Mucosa of stomach (tissue), 1 donor: ENCODE measurements around the gene TSPAN13.

Experiments used
- H3K27me3 ChIP-seq: one replicate; pipeline ENCODE4 v1.7.0; 2013; ENCODE audit warnings: mild to moderate bottlenecking, low read length; ENCODE audit not compliant: control insufficient read depth, insufficient read depth
- H3K36me3 ChIP-seq: one replicate; pipeline ENCODE4 v1.7.0; 2013; ENCODE audit warnings: low read length; ENCODE audit not compliant: control insufficient read depth, insufficient read depth
- H3K4me1 ChIP-seq: one replicate; pipeline ENCODE4 v1.7.0; 2013; ENCODE audit warnings: mild to moderate bottlenecking, low read length; ENCODE audit not compliant: control insufficient read depth, insufficient read depth
- H3K4me3 ChIP-seq: one replicate; pipeline ENCODE4 v1.7.0; 2013; ENCODE audit warnings: low read length
- H3K9ac ChIP-seq: one replicate; pipeline ENCODE4 v1.7.0; 2013; ENCODE audit warnings: mild to moderate bottlenecking, low read length, moderate library complexity
- H3K9me3 ChIP-seq: one replicate; pipeline ENCODE4 v1.7.0; 2013; ENCODE audit warnings: mild to moderate bottlenecking, low read length, moderate library complexity; ENCODE audit not compliant: control insufficient read depth
- donor health status: Pancreatic carcinoma.

TSPAN13 gene

DNA sequence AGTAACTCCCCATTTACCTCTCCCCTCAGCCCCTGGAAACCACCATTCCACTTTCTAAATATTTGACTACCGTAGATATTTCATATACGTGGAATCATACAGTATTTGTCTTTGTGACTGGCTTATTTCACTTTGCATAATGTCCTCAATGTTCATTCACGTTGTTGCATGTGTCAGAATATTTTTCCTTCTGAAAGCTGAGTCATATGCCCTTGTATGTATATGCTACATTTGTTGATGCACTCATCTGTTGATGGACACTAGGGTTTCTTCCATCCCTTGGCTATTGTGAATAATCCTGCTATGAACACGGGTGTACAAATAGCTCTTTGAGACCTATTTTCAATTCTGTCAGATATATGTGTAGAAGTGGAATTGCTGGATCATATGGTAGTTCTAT is 25.8 kb upstream of the TSPAN13 start:
- no peak overlapping the region for H3K9ac ChIP-seq
- no peaks in the 10 kb centered on the region for H3K9me3 ChIP-seq
- H3K4me3 ChIP-seq, result no peak overlapping the region
- H3K4me1 ChIP-seq, result no peaks in the 10 kb centered on the region
- H3K36me3 ChIP-seq, result no peaks in the 10 kb centered on the region
- H3K27me3 ChIP-seq, result no peaks in the 10 kb centered on the region

DNA sequence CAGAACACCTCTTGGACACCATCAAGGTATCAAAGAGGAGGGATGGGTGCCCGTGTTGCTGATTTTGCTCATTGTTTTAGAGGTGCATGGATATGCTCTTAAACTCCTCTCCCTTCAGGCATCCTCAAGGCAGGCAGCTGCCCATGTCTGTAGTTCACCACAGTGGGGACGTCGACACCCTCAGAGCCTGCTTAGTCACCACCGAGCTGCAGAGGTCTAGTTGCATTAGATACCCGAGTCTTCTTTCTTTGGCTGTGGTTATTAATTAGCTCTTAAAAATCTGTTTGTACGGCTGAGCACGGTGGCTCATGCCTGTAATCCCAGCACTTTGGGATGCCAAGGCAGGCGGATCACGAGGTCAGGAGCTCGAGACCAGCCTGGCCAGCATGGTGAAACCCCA is 24.7 kb upstream of the TSPAN13 start:
- no peaks in the 10 kb centered on the region for H3K9me3 ChIP-seq
- H3K4me1 ChIP-seq, result no peaks in the 10 kb centered on the region
- H3K36me3 ChIP-seq, result no peaks in the 10 kb centered on the region
- no peak overlapping the region for H3K9ac ChIP-seq
- H3K4me3 ChIP-seq, result no peak overlapping the region
- H3K27me3 ChIP-seq, result no peaks in the 10 kb centered on the region

DNA sequence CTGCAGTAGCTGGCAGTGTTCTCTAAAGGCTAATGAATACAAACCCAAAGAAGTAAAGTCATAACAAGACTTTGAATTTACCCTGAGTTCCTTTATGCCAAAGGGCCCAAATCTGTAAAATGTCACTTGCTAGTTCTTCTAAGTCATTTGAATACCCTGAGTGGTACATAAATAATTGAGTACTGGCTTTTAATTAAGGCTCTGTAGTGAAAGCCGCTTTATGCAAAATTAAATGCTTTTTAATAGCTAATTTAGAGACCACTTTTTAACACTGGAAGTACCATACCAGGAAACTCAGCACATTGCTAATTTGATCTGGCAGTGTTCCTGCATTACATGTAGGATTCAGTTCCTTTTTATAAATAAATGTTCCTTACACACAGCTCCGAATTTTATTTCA is 24.0 kb upstream of the TSPAN13 start:
- H3K9me3 ChIP-seq, result no peaks in the 10 kb centered on the region
- no peak overlapping the region for H3K4me3 ChIP-seq
- no peaks in the 10 kb centered on the region for H3K36me3 ChIP-seq
- H3K9ac ChIP-seq, result no peak overlapping the region
- no peaks in the 10 kb centered on the region for H3K4me1 ChIP-seq
- no peaks in the 10 kb centered on the region for H3K27me3 ChIP-seq

DNA sequence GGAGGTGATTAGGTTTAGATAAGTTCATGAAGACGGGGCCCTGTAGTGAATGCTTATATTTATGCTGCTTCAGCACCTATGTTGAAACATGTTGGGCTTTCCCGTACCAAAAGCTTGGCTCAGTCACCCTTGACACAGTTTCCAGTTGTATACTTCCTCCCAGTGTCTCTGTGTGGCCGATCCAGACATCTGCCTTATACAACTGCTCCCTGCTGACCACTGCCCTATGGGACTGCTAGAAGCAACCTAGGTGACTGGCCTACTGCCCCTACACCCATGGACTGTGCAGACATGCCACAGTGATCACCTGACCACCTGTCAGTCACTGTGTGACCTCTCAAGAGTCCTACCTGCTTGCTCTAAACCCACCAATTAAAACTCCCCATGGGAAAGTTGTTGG is 22.6 kb upstream of the TSPAN13 start:
- Histone ChIP-seq H3K4me1 (no peaks in the 10 kb centered on the region), H3K4me3 (no peak overlapping the region), H3K9ac (no peak overlapping the region), H3K9me3 (no peaks in the 10 kb centered on the region), H3K27me3 (no peaks in the 10 kb centered on the region), H3K36me3 (no peaks in the 10 kb centered on the region)

DNA sequence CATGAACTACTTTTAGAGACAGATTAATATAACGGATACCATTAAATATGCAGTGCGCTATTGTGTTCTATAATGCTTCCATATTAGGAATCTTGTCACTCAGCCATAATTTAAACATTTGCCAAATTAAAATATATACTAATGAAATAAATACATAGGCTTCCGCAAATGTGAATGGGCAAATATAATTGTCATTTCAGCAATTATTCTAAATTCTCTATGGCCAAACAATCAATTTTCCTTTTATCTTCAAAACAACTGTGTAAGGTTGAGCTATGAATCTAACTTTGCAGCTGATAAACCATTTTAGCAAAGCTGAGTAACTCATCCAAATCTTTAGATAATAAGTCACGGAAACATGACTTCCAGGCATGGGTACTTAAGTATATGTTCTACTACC is 20.7 kb upstream of the TSPAN13 start:
- Histone ChIP-seq H3K4me3 (no peak overlapping the region), H3K9ac (no peak overlapping the region), H3K9me3 (no peaks in the 10 kb centered on the region), H3K36me3 (no peaks in the 10 kb centered on the region), H3K4me1 (no peaks in the 10 kb centered on the region), H3K27me3 (no peaks in the 10 kb centered on the region)

DNA sequence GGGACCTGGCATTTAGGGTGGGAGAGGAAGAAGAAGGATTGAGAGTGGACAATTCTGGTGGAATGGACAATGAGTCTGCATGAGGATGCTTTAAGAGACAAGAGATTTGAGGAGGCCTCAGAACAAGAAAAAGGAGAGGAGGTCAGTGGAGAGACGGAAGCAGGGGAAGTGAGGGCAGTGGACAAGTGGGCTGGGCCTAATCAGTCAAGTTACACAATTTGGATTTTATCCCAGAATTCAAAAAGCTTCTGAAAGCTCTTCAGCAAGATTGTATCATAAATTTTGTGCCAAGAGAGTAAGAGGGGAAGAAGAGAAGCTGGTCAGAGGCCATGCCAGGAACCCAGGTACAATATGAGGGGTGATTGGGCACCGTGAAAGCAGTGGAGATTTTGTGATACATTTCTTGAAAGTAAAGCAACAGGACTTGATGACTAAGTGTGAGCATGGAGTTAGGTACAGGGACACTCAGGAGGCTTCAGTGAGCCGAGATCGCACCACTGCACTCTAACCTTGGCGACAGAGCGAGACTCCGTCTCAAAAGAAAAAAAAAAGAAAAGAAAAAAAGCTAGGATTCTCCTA is 19.3 kb upstream of the TSPAN13 start:
- no peak overlapping the region for H3K4me3 ChIP-seq

DNA sequence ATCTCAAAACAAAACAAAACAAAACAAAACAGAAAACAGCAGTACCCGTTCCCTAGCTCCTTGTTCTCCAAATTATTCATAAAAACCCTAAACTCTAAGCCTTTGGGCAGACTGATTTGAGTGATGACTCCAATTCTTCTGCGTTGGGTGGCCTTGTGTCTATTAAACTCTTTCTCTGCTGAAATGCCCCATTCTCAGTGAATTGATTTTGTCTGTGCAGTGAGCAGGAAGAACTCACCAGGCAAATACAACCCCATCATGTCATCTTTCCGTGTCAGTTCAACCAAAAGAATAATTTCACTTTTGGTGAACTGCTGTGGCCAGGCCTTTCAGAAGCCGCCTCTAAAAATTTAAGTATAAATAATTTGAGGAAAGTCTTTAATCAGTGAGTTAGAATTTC is 18.5 kb upstream of the TSPAN13 start:
- Histone ChIP-seq H3K36me3 (no peaks in the 10 kb centered on the region), H3K4me1 (no peaks in the 10 kb centered on the region), H3K9me3 (no peaks in the 10 kb centered on the region), H3K27me3 (no peaks in the 10 kb centered on the region), H3K4me3 (no peak overlapping the region), H3K9ac (no peak overlapping the region)

More for the DNA sequence above, 19.3 kb upstream of the TSPAN13 start:
- Histone ChIP-seq H3K9ac (no peak overlapping the region), H3K36me3 (no peaks in the 10 kb centered on the region), H3K27me3 (no peaks in the 10 kb centered on the region), H3K4me1 (no peaks in the 10 kb centered on the region), H3K9me3 (no peaks in the 10 kb centered on the region)

DNA sequence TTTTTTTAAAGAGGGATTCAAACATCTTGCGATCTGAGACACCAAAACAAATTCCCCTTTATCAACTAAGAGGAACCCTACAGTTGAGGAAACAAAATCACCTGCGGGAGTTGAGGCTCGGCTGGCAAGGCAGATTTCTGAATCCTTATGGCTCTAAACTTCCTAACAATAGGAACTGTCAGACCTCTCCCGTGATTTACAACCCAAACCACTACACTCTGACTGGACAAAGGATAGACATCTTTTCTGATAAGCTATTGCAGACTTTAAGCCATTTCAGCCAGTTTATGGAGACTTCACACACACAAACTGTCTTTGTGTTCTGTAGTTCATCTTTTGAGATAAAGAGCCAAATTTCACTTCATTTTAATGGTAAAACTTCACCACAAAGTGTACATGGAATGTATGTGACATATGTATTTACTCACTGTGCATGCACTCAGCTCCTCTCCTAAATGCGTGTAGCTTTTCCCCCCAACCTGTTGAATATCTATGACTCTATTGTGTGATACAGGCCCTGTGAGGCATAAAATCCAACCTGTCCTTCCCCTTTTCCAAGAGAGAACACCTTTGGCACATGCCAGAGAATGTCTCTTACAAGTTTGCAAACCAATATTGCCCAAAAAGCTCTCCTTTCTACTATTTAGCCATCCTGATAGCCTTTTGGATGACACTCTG is 15.4 kb upstream of the TSPAN13 start:
- no peaks in the 10 kb centered on the region for H3K4me1 ChIP-seq
- H3K9me3 ChIP-seq, result no peaks in the 10 kb centered on the region
- H3K36me3 ChIP-seq, result no peaks in the 10 kb centered on the region
- no peaks in the 10 kb centered on the region for H3K27me3 ChIP-seq
- H3K4me3 ChIP-seq, result no peak overlapping the region
- no peak overlapping the region for H3K9ac ChIP-seq

DNA sequence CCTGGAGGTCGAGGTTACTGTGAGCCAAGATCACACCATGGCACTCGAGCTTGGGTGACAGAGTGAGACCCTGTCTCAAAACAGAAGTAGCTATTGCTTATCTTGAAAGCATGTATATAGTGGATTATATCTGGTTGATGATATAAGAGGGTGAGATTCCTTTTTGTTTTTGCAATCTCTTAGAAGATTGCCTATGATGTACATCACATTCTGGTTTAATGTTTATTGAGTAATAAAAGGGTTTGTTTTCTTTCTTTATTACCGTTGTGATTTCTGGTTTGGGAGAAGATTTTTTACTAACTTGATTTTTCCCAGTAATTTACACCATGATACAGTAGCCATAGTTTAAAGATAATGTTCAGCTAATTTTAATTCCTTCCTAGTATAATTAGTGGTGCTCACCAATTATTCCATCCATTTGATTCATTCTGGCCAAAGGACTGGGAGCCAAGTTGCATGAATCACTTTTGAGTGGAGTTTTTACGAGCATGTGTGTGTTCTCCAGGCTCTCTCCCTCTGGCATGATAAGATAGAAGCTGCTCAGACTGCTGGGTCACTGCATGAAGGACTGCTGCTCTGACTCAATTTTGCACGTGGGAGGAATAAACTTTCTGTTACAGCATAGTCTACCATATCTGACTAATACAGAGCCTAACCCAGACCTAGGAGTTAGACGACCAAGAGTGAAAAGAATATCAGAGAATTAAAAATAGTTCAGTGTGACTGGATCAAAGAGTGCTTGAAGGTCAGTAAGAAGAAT is 13.5 kb upstream of the TSPAN13 start:
- H3K27me3 ChIP-seq, result no peaks in the 10 kb centered on the region
- peaks cover 6% of the 10 kb centered on the region for H3K4me1 ChIP-seq
- H3K9ac ChIP-seq, result no peak overlapping the region
- H3K9me3 ChIP-seq, result no peaks in the 10 kb centered on the region
- no peak overlapping the region for H3K4me3 ChIP-seq
- no peaks in the 10 kb centered on the region for H3K36me3 ChIP-seq

DNA sequence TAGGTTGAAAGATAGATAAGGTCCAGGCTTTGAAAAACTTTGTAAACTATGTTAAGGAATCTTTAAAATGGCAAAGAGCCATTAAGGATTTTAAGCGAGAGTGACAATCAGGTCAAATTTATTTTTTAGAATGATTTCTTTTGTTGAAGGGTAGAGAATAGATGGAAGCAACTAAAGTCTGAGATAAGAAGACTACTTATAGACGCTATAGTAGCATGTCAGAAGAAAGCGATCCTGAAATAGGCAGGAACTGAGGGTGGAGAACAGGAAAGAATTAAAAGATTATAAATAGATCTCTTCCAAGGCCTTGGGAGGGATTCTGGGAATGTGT is 13.0 kb upstream of the TSPAN13 start:
- no peaks in the 10 kb centered on the region for H3K27me3 ChIP-seq
- no peak overlapping the region for H3K4me3 ChIP-seq
- no peaks in the 10 kb centered on the region for H3K9me3 ChIP-seq
- peaks cover 6% of the 10 kb centered on the region for H3K4me1 ChIP-seq
- H3K36me3 ChIP-seq, result no peaks in the 10 kb centered on the region
- no peak overlapping the region for H3K9ac ChIP-seq

DNA sequence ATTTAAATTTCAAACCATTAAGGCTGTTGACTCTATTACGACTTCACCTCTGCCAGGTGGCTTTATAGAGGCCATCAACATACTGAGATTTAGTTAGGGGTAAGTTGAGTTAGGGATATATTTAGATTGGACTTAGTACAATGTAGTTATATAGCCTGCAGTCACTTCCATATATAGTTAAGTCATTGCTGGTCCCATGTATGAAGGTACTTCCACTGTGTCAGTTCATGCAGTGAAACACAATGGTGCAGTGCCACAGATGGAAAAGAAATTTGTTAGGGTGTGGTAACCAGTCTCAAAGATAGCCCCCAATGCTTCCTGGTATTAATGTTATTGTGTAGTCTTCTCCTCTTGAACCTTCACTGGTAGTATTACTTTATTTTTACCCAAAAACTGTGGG is 12.6 kb upstream of the TSPAN13 start:
- no peaks in the 10 kb centered on the region for H3K9me3 ChIP-seq
- peaks cover 6% of the 10 kb centered on the region for H3K4me1 ChIP-seq
- no peak overlapping the region for H3K4me3 ChIP-seq
- H3K9ac ChIP-seq, result no peak overlapping the region
- H3K36me3 ChIP-seq, result no peaks in the 10 kb centered on the region
- no peaks in the 10 kb centered on the region for H3K27me3 ChIP-seq

DNA sequence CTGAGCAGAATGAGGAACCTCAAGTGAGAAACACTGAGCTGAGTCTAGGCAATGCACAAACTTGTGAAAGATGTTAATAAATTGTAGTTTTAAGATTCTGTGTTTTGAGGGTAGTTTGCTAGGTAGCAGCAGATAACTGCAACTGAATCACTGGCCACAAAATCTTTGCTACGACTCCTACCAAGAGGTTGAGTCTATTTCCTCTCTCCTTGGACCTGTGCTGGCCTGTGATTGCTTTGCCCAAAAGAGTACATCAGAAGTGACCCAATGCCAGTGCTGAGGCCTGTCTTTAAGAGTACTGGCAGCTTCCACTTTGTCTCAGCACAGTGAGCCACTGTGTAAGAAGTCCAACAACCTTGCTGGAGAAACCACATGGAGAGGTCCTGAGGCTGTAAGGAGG is 11.9 kb upstream of the TSPAN13 start:
- H3K27me3 ChIP-seq, result no peaks in the 10 kb centered on the region
- H3K4me3 ChIP-seq, result no peak overlapping the region
- H3K36me3 ChIP-seq, result no peaks in the 10 kb centered on the region
- H3K4me1 ChIP-seq, result peaks cover 6% of the 10 kb centered on the region
- H3K9me3 ChIP-seq, result no peaks in the 10 kb centered on the region
- no peak overlapping the region for H3K9ac ChIP-seq
